Non-pigmented ciliary epithelial cell (primary cell): ENCODE measurements around the gene RPUSD3.

ENCODE experiments used
- DNase-seq: peaks from one replicate; pipeline ENCODE4 v3.0.0-alpha.2; 2010; ENCODE audit warnings: low read depth

Gene RPUSD3

DNA sequence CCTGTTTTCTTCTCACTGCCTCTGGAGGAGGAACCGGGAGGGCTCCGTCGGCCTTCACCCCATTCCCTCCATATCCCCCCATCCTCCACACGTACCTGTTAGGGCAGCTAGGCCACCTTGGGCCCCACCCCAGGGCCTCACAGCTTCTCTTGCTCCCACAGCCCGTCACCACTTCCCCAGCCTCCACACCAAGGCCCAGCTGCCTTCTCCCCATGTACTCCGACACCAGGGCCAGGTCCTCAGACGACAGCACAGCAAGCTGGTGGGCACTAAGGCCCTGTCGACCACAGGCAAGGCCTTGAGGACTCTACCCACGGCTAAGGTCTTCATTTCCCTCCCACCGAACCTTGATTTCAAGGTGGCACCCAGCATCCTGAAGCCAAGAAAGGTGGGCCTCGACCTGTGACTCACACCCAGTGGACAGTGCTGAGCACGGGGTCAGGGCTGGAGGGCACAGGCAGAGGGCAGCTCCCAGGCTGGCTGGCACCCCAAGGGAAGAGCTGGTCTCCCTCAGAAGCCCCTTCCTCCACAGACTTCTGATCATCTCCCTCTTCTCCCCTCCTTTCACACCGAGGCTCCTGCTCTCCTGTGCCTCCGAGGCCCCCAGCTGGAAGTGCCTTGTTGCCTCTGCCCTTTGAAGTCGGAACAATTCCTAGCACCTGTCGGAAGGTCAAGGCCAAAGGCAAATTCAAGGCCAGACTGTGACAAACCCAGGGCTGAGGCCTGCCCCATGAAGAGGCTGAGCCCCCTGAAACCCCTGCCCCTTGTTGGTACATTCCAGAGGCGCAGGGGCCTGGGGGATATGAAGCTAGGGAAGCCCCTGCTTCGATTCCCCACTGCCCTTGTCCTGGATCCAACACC lies 9.1 kb downstream of the RPUSD3 start:
- no peak for DNase-seq

DNA sequence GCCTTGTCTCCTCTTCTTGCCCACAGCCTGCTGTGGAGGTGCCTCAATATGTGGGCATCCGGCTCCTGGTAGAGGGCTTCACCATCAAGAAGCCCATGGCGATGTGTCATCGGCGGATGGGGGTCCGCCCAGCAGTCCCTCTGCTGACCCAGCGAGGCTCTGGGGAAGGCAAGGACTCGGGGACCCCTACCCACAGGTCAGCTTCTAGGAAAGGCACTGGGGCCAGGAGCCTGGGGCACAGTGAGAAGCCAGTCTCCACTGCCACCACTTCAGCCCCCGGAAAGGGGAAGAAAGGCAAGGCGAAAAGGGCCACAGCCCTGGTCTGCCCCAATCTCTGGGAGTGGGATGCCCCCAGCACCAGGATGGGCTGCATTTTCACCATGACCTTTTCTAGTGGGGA lies 10.7 kb downstream of the RPUSD3 start:
- DNase-seq, result no peak

DNA sequence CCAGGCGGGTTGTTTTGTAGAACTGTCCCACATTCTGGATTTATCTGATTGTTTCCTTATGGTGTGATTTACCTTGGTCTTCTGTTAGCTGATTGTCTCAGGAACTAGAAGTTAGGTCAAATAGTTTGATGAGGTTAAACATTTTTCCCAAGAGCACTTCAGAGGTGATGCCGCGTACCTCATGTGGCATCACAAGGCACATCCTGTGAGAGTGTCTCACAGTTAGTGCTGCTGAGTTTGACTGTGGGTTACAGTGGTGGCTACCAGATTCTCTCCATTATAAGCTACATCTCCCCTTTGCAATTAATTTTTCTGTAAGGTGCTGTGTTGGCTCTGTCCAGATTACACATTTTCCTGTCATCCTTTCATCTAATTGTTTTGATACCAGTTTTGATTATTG lies 12.6 kb downstream of the RPUSD3 start:
- no peak for DNase-seq

DNA sequence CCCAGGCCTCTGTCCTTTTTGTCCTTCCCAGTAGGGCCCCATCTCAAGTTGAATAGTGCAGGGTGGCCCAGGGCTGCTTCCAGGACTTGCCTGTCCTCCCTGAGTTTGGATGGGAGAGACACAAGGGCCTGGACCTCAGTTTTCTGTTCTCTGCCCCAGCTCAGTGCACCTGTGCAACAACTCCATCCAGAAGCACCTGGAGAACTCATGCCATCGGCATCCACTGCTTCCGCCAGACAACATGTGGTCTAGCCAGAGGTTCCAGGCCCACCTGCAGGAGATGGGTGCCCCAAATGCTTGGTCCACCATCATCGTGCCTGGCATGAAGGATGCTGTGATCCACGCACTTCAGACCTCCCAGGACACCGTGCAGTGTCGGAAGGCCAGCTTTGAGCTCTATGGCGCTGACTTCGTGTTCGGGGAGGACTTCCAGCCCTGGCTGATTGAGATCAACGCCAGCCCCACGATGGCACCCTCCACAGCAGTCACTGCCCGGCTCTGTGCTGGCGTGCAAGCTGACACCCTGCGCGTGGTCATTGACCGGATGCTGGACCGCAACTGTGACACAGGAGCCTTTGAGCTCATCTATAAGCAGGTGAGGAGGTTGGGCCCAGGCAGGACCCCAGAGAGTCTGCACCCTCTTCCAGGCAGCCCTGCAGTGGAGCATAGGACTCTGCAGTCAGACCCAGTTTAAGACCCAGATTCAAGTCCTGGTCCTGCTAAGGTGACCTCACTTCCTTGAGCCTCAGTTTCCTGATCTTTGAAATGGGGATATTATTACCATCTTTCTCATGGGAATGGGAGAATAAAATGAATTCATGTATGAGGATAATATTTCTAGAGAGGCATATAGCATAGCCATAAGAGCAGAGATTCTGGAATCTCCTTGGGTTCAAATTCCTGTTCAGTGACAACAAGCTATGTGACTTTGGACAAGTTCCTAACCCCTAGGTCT lies 14.7 kb downstream of the RPUSD3 start:
- no peak for DNase-seq

DNA sequence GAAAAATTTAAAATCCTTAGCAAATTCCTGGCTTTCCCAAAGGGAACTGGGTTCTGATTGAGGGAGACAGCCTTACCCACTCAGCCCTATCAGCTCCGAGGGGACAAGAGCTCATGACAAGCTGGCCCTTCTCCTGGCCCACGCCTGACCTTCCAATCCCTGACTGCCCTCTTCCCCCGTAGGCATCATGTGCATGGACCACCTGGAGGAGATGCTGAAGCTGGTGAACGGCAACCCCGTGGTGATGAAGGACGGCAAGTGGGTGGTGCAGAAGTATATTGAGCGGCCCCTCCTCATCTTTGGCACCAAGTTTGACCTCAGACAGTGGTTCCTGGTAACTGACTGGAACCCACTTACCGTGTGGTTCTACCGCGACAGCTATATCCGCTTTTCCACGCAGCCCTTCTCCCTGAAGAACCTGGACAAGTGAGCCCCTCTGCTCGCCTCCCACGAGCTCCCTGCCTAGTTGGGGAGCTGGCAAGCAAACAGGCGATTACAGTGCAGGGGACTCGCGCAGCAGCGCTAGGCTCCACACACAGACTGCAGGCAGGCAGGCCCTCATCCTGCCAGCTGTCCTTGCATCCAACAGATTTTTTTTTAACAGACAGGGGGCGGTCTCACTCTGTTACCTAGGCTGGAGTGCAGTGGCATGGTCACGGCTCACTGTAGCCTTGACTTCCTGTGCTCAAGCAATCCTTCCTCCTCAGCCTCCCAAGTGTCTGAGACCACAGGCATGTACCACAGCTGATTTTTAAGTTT lies 16.8 kb downstream of the RPUSD3 start:
- no peak for DNase-seq

DNA sequence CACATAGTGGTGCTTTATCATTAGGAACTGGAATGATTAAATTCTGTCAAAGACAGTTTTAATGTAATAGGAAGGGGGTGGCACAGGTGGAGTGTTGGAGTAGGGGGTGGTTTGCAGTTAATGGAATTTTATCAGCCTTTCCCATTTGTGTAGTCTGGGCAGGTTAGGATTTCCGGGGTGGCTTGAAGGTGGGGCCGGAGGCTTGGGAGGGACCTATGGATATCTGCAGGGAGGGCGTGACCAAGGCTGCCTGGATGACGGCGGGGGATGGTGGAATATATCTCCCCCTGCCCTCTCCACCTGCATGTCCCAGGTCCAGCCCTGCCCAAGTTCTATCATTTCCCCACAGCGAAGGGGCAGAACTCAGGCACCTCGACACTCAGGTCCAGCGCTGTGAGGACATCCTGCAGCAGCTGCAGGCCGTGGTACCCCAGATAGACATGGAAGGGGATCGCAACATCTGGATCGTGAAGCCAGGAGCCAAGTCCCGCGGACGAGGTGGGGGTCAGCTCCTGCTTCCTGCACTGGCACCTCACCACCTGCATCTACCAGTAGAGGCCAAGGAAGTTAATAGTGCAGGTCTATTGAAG lies 18.3 kb downstream of the RPUSD3 start:
- no peak for DNase-seq

DNA sequence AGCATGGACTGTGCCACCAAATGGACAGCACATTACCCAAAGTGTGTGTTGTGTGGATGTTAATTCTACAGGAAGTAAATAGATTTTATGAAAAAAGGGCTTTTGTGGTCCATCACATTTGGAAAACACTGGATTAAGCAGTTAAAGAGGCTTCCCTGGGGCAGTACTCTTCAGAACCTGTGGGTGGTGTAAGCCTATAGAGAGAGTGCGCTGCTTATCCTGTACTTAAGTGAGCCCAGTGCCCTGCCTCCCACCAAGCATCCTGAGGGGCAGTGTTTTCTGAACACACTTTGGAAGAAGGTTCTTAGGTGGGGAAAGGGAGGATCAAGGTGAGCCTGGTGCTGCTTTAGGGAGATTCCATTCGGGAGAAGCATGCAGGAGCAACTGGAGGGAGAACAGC lies 22.9 kb downstream of the RPUSD3 start:
- DNase-seq, result no peak

DNA sequence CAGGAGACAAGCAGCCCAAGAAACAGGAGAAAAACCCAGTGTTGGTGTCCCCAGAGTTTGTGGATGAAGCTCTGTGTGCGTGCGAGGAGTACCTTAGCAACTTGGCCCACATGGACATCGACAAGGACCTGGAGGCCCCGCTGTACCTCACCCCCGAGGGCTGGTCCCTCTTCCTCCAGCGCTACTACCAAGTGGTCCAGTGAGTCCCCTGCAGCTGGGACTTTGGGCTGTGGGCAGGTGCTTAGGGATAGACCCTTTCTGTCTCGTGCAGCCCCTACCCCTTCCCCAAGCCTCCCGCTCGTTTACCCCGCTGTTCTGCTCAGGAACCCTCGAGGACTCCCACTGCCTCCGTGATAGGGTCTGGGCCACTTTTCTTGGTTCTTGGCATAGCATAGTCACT lies 23.3 kb downstream of the RPUSD3 start:
- DNase-seq, result no peak

DNA sequence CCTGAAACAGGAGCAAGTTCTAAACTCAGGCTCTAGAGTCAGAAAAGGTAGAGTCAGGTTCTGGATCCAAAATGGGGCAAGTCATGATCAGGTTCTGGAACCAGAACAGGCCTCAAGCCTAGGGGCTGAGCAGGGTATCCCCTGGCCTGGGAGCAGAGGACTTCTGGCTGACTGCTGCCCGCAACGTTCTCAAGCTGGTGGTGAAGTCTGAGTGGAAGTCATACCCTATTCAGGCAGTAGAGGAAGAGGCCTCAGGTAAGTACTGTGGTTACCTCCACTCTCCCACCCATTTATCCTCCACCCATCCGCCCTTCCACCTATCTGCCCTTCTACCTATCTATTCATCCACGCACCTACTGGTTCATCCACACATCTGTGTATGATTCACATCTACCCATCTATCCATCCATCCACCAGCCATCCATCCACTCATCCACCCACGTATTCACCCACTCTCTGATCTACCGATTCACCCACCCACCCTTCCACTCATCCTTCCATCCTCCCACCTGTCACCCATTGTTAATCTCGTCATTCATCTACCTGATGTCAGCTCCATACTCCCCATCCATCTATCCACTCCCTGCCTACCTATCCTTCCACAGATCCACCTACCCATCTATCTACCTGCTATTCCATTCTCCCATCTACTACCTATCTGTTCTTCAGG lies 25.0 kb downstream of the RPUSD3 start:
- no peak for DNase-seq

DNA sequence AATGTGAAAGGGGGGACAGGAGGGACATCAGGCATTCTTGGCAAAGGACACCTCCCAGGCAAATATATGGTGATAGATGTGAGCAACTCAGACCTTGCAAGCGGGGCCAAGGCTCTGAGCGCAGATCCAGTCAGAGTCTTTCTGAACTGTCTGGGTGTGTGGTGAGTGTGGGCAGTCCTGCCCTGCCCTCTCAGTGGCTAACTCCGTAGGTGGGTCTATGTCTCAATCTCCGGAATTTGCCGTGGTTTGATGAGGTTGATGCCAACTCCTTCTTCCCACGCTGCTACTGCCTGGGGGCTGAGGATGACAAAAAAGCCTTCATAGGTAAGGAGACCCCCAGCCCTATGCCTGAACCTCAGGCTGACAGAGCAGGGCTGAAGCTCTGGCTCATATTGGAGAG lies 26.4 kb downstream of the RPUSD3 start:
- no peak for DNase-seq

DNA sequence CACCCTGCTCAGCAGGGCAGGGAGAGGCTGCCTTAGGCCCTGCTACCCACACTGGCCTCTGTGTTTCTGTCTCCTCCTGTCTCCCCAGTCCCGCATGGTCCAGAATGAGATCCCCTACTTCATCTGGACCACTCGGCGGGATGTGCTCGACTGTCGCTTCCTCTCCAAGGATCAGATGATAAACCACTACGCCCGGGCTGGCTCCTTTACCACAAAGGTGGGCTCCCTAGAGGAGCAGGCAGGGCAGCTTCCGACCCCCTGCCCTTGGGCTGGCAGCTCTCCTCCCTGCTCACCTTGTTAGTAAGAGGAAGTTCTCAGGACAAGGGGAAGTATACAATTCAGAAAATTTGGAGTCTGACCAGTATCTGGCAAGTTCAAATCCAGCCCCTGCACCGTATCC lies 27.8 kb downstream of the RPUSD3 start:
- DNase-seq, result no peak

DNA sequence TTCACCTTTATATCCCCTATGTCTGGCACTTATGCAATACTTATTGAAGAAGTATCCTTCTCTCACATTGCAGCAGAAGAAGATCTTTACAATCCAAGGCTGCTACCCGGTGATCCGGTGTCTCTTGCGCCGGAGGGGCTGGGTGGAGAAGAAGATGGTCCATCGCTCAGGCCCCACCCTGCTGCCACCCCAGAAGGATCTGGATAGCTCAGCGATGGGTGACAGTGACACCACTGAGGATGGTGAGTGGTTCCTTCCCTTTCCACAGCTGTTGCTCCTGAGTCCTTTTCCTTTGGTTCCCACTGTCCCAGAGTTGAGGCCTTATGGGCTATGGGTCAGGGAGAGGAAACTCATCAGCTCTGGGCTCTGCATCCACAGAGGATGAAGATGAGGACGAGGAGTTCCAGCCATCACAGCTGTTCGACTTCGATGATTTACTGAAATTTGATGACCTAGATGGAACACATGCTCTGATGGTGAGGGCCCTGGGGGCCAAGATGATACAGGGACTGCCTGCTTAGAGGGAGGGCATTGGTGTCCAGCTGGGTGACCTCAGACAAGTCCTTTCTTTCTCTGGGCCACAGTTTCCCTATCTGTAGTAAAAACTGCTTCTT lies 30.8 kb downstream of the RPUSD3 start:
- DNase-seq, result no peak

DNA sequence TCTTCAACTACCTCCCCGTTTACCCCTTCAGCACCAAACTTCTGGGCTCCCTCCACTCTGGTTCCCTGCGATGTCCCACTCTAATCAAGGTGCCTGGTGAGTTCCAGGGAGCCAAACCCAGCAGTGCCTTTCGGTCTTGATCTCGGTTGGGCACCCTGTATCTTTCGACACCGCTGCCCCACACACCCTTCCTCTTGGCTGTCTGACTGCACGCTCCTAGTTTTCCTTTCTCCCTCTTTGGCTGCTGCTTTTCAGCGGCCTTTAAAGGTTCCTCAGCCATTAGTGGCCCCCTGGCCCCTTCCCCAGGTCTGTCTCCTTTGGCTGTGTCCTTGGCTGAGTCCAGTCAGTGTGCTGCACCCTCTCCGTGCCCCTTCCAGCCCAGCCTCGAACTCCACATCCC lies 33.0 kb downstream of the RPUSD3 start:
- DNase-seq, result no peak

DNA sequence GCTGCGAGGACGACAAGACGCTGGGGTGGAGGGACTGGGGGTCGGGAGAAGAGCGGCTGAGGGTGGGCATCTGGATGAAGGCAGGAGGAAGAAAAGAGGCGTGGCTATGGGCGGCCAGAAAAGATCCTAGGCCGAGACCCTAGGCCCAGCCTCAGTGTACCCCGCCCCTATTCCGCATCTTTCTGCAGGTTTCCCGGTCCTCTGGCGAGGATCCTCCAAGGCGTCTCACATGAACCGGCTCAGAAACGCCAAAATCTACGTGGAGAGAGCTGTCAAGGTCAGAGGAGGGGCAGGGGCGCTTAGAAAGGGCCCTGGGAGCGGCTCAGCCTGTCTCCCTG lies 33.4 kb downstream of the RPUSD3 start:
- DNase-seq, result no peak

DNA sequence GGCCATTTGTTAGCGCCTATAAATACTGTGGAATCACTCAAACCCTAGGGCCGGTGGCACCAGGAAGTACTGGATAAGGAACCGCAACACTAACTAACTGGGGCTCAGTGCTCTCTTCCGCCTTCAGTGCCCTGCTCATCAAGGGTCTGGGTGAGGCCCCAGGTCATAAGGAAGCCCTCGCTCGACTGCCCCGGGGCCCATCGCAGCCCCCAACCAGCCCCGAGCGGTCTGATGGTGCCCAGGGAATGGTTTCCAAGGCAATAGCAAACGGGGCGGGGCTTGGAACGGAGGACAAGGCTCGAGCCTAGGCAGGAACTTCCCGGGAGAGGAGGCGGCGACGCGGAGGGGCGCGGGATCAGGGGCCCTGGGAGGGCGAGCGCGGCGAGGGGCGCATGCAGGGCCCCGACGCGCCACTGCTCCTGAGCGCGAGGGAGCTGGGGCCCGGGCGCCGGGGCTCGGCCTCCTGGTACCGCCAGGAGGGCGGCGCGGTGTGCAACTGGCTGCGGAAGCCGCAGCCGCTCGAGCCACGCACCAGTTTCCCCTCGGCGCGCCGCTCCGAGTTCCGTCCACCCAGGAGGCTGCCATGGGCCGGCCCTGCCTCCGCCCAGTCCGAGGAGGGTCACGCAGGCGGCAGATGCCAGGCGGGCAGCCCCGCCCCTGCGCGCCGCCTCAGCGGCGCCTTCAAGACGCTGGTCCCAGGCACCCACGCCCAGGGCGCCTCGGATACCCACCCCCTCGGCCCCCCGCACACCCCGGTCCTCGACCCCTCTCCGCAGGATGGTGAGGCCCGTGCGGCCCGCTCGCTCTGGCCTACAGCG lies 34.0 kb downstream of the RPUSD3 start, which contains the start of gene TTLL3:
Gene TTLL3 (plus strand): TSS at position 648 of the 818 bp plus-strand sequence. CDS start 400 bp downstream, outside the sequence.
- DNase-seq, result no peak

DNA sequence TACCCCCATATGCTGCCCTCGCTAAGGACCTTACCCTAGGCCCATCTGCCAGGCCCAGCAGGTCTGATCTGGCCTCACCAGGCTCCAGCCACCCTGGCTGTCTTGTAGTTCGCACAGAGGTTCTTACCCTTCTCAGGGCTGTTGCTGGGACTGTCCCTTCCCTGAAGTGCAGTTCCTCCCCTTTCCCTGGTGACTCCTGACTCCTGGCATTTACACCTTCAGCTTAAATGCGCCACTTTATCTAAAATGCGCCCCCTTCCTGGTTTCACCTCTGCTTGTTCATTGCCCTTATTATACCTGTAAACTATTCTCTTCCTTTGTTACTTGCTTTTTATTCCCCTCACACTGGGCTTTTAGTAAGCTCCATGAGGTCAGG lies 34.6 kb downstream of the RPUSD3 start:
- DNase-seq, result no peak

DNA sequence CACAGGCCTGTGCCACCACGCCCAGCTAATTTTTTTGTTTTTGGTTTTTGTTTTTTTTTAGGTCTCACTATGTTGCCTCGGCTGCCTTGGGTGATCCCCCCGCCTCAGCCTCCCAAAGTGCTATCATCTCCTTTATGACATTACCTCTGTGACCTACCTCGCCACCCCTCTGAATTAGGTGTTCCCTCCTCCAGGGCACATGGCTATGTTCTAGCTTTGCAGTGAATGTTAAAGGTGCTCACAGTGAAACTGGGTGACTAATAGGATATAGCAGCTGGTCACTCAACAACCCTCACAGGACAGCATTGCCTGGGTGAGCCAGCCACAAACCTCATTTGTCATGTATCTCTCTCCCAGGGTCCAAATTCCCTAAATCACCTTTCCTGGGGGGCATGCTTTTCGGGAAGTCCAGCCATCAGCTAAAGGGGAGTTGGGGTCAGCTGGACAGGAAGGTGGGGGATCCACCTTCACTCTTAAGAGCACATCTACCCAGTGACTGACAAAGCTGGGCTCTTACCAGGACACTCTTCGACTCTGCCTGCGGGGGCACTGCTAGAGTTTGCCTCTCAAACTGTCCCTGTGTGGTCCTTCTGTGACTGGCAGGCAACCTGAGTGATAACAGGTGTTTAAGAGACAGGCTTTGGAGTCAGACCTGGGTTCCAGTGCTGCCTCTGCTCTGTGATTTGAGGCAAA lies 35.3 kb downstream of the RPUSD3 start:
- DNase-seq, result no peak

DNA sequence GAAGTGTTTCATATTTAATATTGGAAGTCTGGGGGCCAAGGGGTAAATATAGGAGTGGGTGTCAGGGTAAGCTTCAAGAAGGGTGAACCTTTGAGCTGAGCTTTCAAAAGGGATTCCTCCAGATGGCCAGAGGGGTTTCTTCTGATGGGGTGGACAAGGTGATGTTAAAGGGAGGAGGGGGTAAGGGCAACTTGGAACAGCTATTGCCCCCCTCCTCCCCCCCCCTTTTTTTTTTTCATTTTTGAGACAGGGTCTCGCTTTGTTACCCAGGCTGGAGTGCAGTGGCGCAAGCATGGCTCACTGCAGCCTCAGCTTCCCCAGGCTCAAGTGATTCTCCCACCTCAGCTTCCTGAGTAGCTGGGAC lies 35.8 kb downstream of the RPUSD3 start:
- no peak for DNase-seq
